Measurements from ENCODE around the gene KRTAP10-4.
"Not testable (repeated sequence)": the region's sequence is repeated elsewhere in the genome, so short reads cannot be mapped to it uniquely, and the experiment has no call there.

The KRTAP10-4 gene

GRCh38 chr21:44579833-44580144 lies 6.3 kb downstream of the KRTAP10-4 start:
- H3K27me3 ChIP-seq (ENCODE audit: control insufficient read depth in 2 of 2, insufficient read depth in 2 of 2, low read length in 2 of 2), result peaks cover 0 to 3% of the 10 kb centered on the region in 2 donors
- peaks cover 0 to 16% of the 10 kb centered on the region in 2 donors for H3K4me1 ChIP-seq (ENCODE audit: control insufficient read depth in 2 of 2, insufficient read depth in 2 of 2, low read length in 2 of 2)
- H3K9me3 ChIP-seq (ENCODE audit: control insufficient read depth in 2 of 2, low read length in 2 of 2), result peaks cover 0 to 2% of the 10 kb centered on the region in 2 donors
- no peaks in the 10 kb centered on the region for H3K36me3 ChIP-seq (ENCODE audit: control insufficient read depth in 2 of 2, insufficient read depth in 2 of 2, low read length in 2 of 2)
- no peak overlapping the region for H3K9ac ChIP-seq (ENCODE audit: low read depth in 1 of 2, low read length in 2 of 2)
- H3K4me3 ChIP-seq (ENCODE audit: low read length in 2 of 2), result no peak overlapping the region
- H3K27ac ChIP-seq (ENCODE audit: low read depth in 2 of 2, low read length in 2 of 2), result no peak overlapping the region

- H3K27ac ChIP-seq (ENCODE audit: low read depth in 2 of 2, low read length in 2 of 2); H3K36me3 ChIP-seq (ENCODE audit: control insufficient read depth in 2 of 2, insufficient read depth in 2 of 2, low read length in 2 of 2); H3K27me3 ChIP-seq (ENCODE audit: control insufficient read depth in 2 of 2, insufficient read depth in 2 of 2, low read length in 2 of 2); H3K9me3 ChIP-seq (ENCODE audit: control insufficient read depth in 2 of 2, low read length in 2 of 2): not testable (repeated sequence)
- Histone ChIP-seq H3K9ac (ENCODE audit: low read depth in 1 of 2, low read length in 2 of 2) (peak within 1 kb of the TSS in 1 of 2 donors; percentile 53), H3K4me1 (ENCODE audit: control insufficient read depth in 2 of 2, insufficient read depth in 2 of 2, low read length in 2 of 2) (peaks cover 0 to 10% of the 10 kb centered on the region in 2 donors), H3K4me3 (ENCODE audit: low read length in 2 of 2) (peak within 1 kb of the TSS; percentile 20 to 52)
Measured at GRCh38 chr21:44580231-44580821, 6.8 kb downstream of the KRTAP10-4 start, which contains the start of gene KRTAP10-5. TSS of gene KRTAP10-5 (minus strand) at chr21:44580604. CDS start at chr21:44580578, 26 bp downstream.

- peaks cover 2 to 5% of the 10 kb centered on the region in 2 donors for H3K27me3 ChIP-seq (ENCODE audit: control insufficient read depth in 2 of 2, insufficient read depth in 2 of 2, low read length in 2 of 2)
- H3K36me3 ChIP-seq (ENCODE audit: control insufficient read depth in 2 of 2, insufficient read depth in 2 of 2, low read length in 2 of 2), result no peaks in the 10 kb centered on the region
- H3K4me1 ChIP-seq (ENCODE audit: control insufficient read depth in 2 of 2, insufficient read depth in 2 of 2, low read length in 2 of 2), result peaks cover 0 to 6% of the 10 kb centered on the region in 2 donors
- peaks cover 0 to 2% of the 10 kb centered on the region in 2 donors for H3K9me3 ChIP-seq (ENCODE audit: control insufficient read depth in 2 of 2, low read length in 2 of 2)
- H3K9ac ChIP-seq (ENCODE audit: low read depth in 1 of 2, low read length in 2 of 2), result no peak overlapping the region
- H3K27ac ChIP-seq (ENCODE audit: low read depth in 2 of 2, low read length in 2 of 2), result no peak overlapping the region
- H3K4me3 ChIP-seq (ENCODE audit: low read length in 2 of 2), result no peak overlapping the region
Measured at GRCh38 chr21:44581158-44581557, 7.6 kb downstream of the KRTAP10-4 start.

- no peak overlapping the region for H3K27ac ChIP-seq (ENCODE audit: low read depth in 2 of 2, low read length in 2 of 2)
- peaks cover 0 to 2% of the 10 kb centered on the region in 2 donors for H3K9me3 ChIP-seq (ENCODE audit: control insufficient read depth in 2 of 2, low read length in 2 of 2)
Measured at GRCh38 chr21:44582055-44582454, 8.5 kb downstream of the KRTAP10-4 start.

GRCh38 chr21:44583089-44583799 lies 9.7 kb downstream of the KRTAP10-4 start:
- peaks cover 0 to 6% of the 10 kb centered on the region in 2 donors for H3K4me1 ChIP-seq (ENCODE audit: control insufficient read depth in 2 of 2, insufficient read depth in 2 of 2, low read length in 2 of 2)

More at GRCh38 chr21:44582055-44582454, 8.5 kb downstream of the KRTAP10-4 start:
- no peak overlapping the region for H3K9ac ChIP-seq (ENCODE audit: low read depth in 1 of 2, low read length in 2 of 2)
- no peak overlapping the region for H3K4me3 ChIP-seq (ENCODE audit: low read length in 2 of 2)
- H3K36me3 ChIP-seq (ENCODE audit: control insufficient read depth in 2 of 2, insufficient read depth in 2 of 2, low read length in 2 of 2), result no peaks in the 10 kb centered on the region
- H3K4me1 ChIP-seq (ENCODE audit: control insufficient read depth in 2 of 2, insufficient read depth in 2 of 2, low read length in 2 of 2), result peaks cover 0 to 6% of the 10 kb centered on the region in 2 donors
- peaks cover 2 to 5% of the 10 kb centered on the region in 2 donors for H3K27me3 ChIP-seq (ENCODE audit: control insufficient read depth in 2 of 2, insufficient read depth in 2 of 2, low read length in 2 of 2)

GRCh38 chr21:44583800-44584147 lies 10.2 kb downstream of the KRTAP10-4 start:
- no peak overlapping the region for H3K27ac ChIP-seq (ENCODE audit: low read depth in 2 of 2, low read length in 2 of 2)
- H3K36me3 ChIP-seq (ENCODE audit: control insufficient read depth in 2 of 2, insufficient read depth in 2 of 2, low read length in 2 of 2), result no peaks in the 10 kb centered on the region
- no peak overlapping the region for H3K4me3 ChIP-seq (ENCODE audit: low read length in 2 of 2)
- peaks cover 0 to 6% of the 10 kb centered on the region in 2 donors for H3K4me1 ChIP-seq (ENCODE audit: control insufficient read depth in 2 of 2, insufficient read depth in 2 of 2, low read length in 2 of 2)
- H3K9me3 ChIP-seq (ENCODE audit: control insufficient read depth in 2 of 2, low read length in 2 of 2), result peaks cover 0 to 2% of the 10 kb centered on the region in 2 donors
- H3K27me3 ChIP-seq (ENCODE audit: control insufficient read depth in 2 of 2, insufficient read depth in 2 of 2, low read length in 2 of 2), result peaks cover 2 to 5% of the 10 kb centered on the region in 2 donors
- H3K9ac ChIP-seq (ENCODE audit: low read depth in 1 of 2, low read length in 2 of 2), result no peak overlapping the region

More at GRCh38 chr21:44583089-44583799, 9.7 kb downstream of the KRTAP10-4 start:
- Histone ChIP-seq H3K4me3 (ENCODE audit: low read length in 2 of 2) (no peak overlapping the region), H3K9me3 (ENCODE audit: control insufficient read depth in 2 of 2, low read length in 2 of 2) (peaks cover 0 to 2% of the 10 kb centered on the region in 2 donors), H3K27ac (ENCODE audit: low read depth in 2 of 2, low read length in 2 of 2) (no peak overlapping the region), H3K36me3 (ENCODE audit: control insufficient read depth in 2 of 2, insufficient read depth in 2 of 2, low read length in 2 of 2) (no peaks in the 10 kb centered on the region), H3K9ac (ENCODE audit: low read depth in 1 of 2, low read length in 2 of 2) (no peak overlapping the region), H3K27me3 (ENCODE audit: control insufficient read depth in 2 of 2, insufficient read depth in 2 of 2, low read length in 2 of 2) (peaks cover 2 to 5% of the 10 kb centered on the region in 2 donors)

- Histone ChIP-seq H3K36me3 (ENCODE audit: control insufficient read depth in 2 of 2, insufficient read depth in 2 of 2, low read length in 2 of 2) (no peaks in the 10 kb centered on the region), H3K27me3 (ENCODE audit: control insufficient read depth in 2 of 2, insufficient read depth in 2 of 2, low read length in 2 of 2) (peaks cover 2 to 5% of the 10 kb centered on the region in 2 donors), H3K4me1 (ENCODE audit: control insufficient read depth in 2 of 2, insufficient read depth in 2 of 2, low read length in 2 of 2) (no peaks in the 10 kb centered on the region), H3K9me3 (ENCODE audit: control insufficient read depth in 2 of 2, low read length in 2 of 2) (peaks cover 0 to 2% of the 10 kb centered on the region in 2 donors), H3K4me3 (ENCODE audit: low read length in 2 of 2) (no peak overlapping the region), H3K27ac (ENCODE audit: low read depth in 2 of 2, low read length in 2 of 2) (no peak overlapping the region), H3K9ac (ENCODE audit: low read depth in 1 of 2, low read length in 2 of 2) (no peak overlapping the region)
Measured at GRCh38 chr21:44585892-44586291, 12.4 kb downstream of the KRTAP10-4 start.

- no peak overlapping the region for H3K27ac ChIP-seq (ENCODE audit: low read depth in 2 of 2, low read length in 2 of 2)
- H3K9ac ChIP-seq (ENCODE audit: low read depth in 1 of 2, low read length in 2 of 2), result no peak overlapping the region
- no peaks in the 10 kb centered on the region for H3K9me3 ChIP-seq (ENCODE audit: control insufficient read depth in 2 of 2, low read length in 2 of 2)
- no peaks in the 10 kb centered on the region for H3K36me3 ChIP-seq (ENCODE audit: control insufficient read depth in 2 of 2, insufficient read depth in 2 of 2, low read length in 2 of 2)
- no peaks in the 10 kb centered on the region for H3K4me1 ChIP-seq (ENCODE audit: control insufficient read depth in 2 of 2, insufficient read depth in 2 of 2, low read length in 2 of 2)
- H3K4me3 ChIP-seq (ENCODE audit: low read length in 2 of 2), result no peak overlapping the region
- H3K27me3 ChIP-seq (ENCODE audit: control insufficient read depth in 2 of 2, insufficient read depth in 2 of 2, low read length in 2 of 2), result peaks cover 2 to 21% of the 10 kb centered on the region in 2 donors
Measured at GRCh38 chr21:44589094-44589493, 15.6 kb downstream of the KRTAP10-4 start.

- H3K9me3 ChIP-seq (ENCODE audit: control insufficient read depth in 2 of 2, low read length in 2 of 2), result no peaks in the 10 kb centered on the region
- no peaks in the 10 kb centered on the region for H3K36me3 ChIP-seq (ENCODE audit: control insufficient read depth in 2 of 2, insufficient read depth in 2 of 2, low read length in 2 of 2)
- H3K27me3 ChIP-seq (ENCODE audit: control insufficient read depth in 2 of 2, insufficient read depth in 2 of 2, low read length in 2 of 2), result peaks cover 2 to 21% of the 10 kb centered on the region in 2 donors
- H3K4me1 ChIP-seq (ENCODE audit: control insufficient read depth in 2 of 2, insufficient read depth in 2 of 2, low read length in 2 of 2), result no peaks in the 10 kb centered on the region
- H3K4me3 ChIP-seq (ENCODE audit: low read length in 2 of 2), result no peak overlapping the region
- H3K27ac ChIP-seq (ENCODE audit: low read depth in 2 of 2, low read length in 2 of 2), result no peak overlapping the region
- no peak overlapping the region for H3K9ac ChIP-seq (ENCODE audit: low read depth in 1 of 2, low read length in 2 of 2)
Measured at GRCh38 chr21:44589586-44590305, 16.2 kb downstream of the KRTAP10-4 start.

- H3K9ac ChIP-seq (ENCODE audit: low read depth in 1 of 2, low read length in 2 of 2), result no peak overlapping the region
- H3K9me3 ChIP-seq (ENCODE audit: control insufficient read depth in 2 of 2, low read length in 2 of 2), result no peaks in the 10 kb centered on the region
- peaks cover 2 to 18% of the 10 kb centered on the region in 2 donors for H3K27me3 ChIP-seq (ENCODE audit: control insufficient read depth in 2 of 2, insufficient read depth in 2 of 2, low read length in 2 of 2)
- no peaks in the 10 kb centered on the region for H3K36me3 ChIP-seq (ENCODE audit: control insufficient read depth in 2 of 2, insufficient read depth in 2 of 2, low read length in 2 of 2)
- H3K27ac ChIP-seq (ENCODE audit: low read depth in 2 of 2, low read length in 2 of 2), result no peak overlapping the region
- H3K4me3 ChIP-seq (ENCODE audit: low read length in 2 of 2), result no peak overlapping the region
- H3K4me1 ChIP-seq (ENCODE audit: control insufficient read depth in 2 of 2, insufficient read depth in 2 of 2, low read length in 2 of 2), result no peaks in the 10 kb centered on the region
Measured at GRCh38 chr21:44590311-44590721, 16.8 kb downstream of the KRTAP10-4 start.

Data from mucosa of rectum (tissue), 2 donors.